GM12878 (cell line): ENCODE results near the gene ADAM10. TPM values are rescaled to one million over a fixed set of nuclear protein-coding genes. Genes with fewer than 3 reads are reported as not detected.

Experiments
- ATAC-seq: fragments of 200-7000 bp; cut with Tn5 transposase; 3 replicates; pipeline ENCODE4 v1.9.1; 2020; ENCODE audit warnings: mild to moderate bottlenecking, moderate library complexity
- BruUV-seq: library from RNA; stranded (reverse); fragments of 400-500 nt; replicated peaks from 2 replicates; lab custom pipeline; 2021; lab: Mats Ljungman, UMichigan
- CTCF ChIA-PET: fragments of 300-600 bp; sonication (Branson Sonifier 250); formaldehyde crosslinking; extraction: SDS; loops from one replicate; lab custom pipeline; 2021; ENCODE audit warnings: inconsistent platforms; lab: Yijun Ruan, JAX
- POLR2A ChIA-PET: fragments of 350-600 bp; formaldehyde crosslinking; extraction: SDS; loops from one replicate; lab custom pipeline; 2021; ENCODE audit warnings: inconsistent platforms; lab: Charles Lee
- RAD21 ChIA-PET: fragments of 300-600 bp; sonication (Branson Sonifier 250); formaldehyde crosslinking; loops from one replicate; lab custom pipeline; 2023; ENCODE audit warnings: antibody characterized with exemption; ENCODE audit not compliant: unreplicated experiment; lab: Charles Lee
- SMC1A ChIA-PET: fragments of 300-600 bp; sonication (Branson Sonifier 250); formaldehyde crosslinking; loops from one replicate; lab custom pipeline; 2023; ENCODE audit not compliant: unreplicated experiment, uncharacterized antibody; lab: Charles Lee
- DNase-seq: peaks from one replicate; pipeline ENCODE4 v3.0.0-alpha.2; 2011; ENCODE audit warnings: low read depth, low spot score
- FAIRE-seq: peaks from 3 replicates; lab custom pipeline; 2011; peaks lifted over from hg19 to GRCh38; lab: Jason Lieb, UNC
- H2AFZ ChIP-seq: 2 replicates; pipeline ENCODE4 v1.6.0; 2011; ENCODE audit warnings: low read depth, low read length, control low read depth; ENCODE audit not compliant: control insufficient read depth
- H3K27ac ChIP-seq: 2 replicates; pipeline ENCODE4 v1.5.1; 2011; ENCODE audit warnings: control low read depth; ENCODE audit not compliant: control insufficient read depth, insufficient read depth
- H3K27me3 ChIP-seq, 2 experiments: replicated peaks in 1 of 2; 2 replicates each; pipeline versions ENCODE4 v1.6.0 to v1.6.1; 2011; ENCODE audit warnings: low read length in 1 of 2; ENCODE audit not compliant: control insufficient read depth in 2 of 2, insufficient read depth in 2 of 2
- H3K36me3 ChIP-seq, 2 experiments: 2 replicates each; pipeline ENCODE4 v1.5.1; 2011; ENCODE audit warnings: low read length in 1 of 2; ENCODE audit not compliant: control insufficient read depth in 2 of 2, insufficient read depth in 2 of 2
- H3K4me1 ChIP-seq: 2 replicates; pipeline ENCODE4 v1.6.1; 2011; ENCODE audit warnings: mild to moderate bottlenecking, low read length, moderate library complexity, mixed read lengths; ENCODE audit not compliant: control insufficient read depth, insufficient read depth
- H3K4me2 ChIP-seq: 2 replicates; pipeline ENCODE4 v1.6.0; 2011; ENCODE audit warnings: control low read depth; ENCODE audit not compliant: control insufficient read depth, insufficient read depth
- H3K4me3 ChIP-seq: fragments of 200-600 bp; sonication (generic); 2 replicates; pipeline ENCODE4 v1.5.1; 2016
- H3K79me2 ChIP-seq: 2 replicates; pipeline ENCODE4 v1.6.0; 2011; ENCODE audit warnings: low read length; ENCODE audit not compliant: control insufficient read depth, insufficient read depth
- H3K9ac ChIP-seq: 2 replicates; pipeline ENCODE4 v1.8.0; 2011; ENCODE audit warnings: low read length, control low read depth, mixed read lengths; ENCODE audit not compliant: control insufficient read depth, insufficient read depth
- H3K9me3 ChIP-seq: replicated peaks from 3 replicates; pipeline ENCODE4 v1.5.1; 2011; ENCODE audit warnings: mild to moderate bottlenecking, low read length; ENCODE audit not compliant: control insufficient read depth, insufficient read depth
- H4K20me1 ChIP-seq: 2 replicates; pipeline ENCODE4 v1.6.0; 2011; ENCODE audit not compliant: control insufficient read depth, insufficient read depth
- EP300 ChIP-seq, 2 experiments: fragments of 150-350 bp in 1 of 2; IDR thresholded peaks; 2 replicates each; pipeline ENCODE4 v1.6.1; 2011 to 2012; ENCODE audit warnings: low read depth in 2 of 2, low read length in 2 of 2, borderline replicate concordance in 1 of 2, improper control_type of control experiment in 1 of 2, inconsistent platforms in 1 of 2; ENCODE audit not compliant: control insufficient read depth in 1 of 2
- EZH2 ChIP-seq: IDR thresholded peaks from 2 replicates; pipeline ENCODE4 v1.6.1; 2012; ENCODE audit warnings: low read depth, mild to moderate bottlenecking, control low read depth, inconsistent platforms, low read length, borderline replicate concordance; ENCODE audit not compliant: control insufficient read depth
- GATAD2B ChIP-seq: fragments of 450-650 bp; conservative IDR thresholded peaks from 2 replicates; pipeline ENCODE4 v1.6.1; 2017; ENCODE audit warnings: low read depth, mild to moderate bottlenecking, moderate library complexity
- NR2F1 ChIP-seq: fragments of 450-650 bp; conservative IDR thresholded peaks from 2 replicates; pipeline ENCODE4 v1.6.1; 2017; ENCODE audit warnings: mild to moderate bottlenecking
- SMAD1 ChIP-seq: fragments of 450-650 bp; IDR thresholded peaks from 2 replicates; pipeline ENCODE4 v1.6.1; 2018; ENCODE audit warnings: mild to moderate bottlenecking, low read depth; ENCODE audit not compliant: partially characterized antibody
- SREBF1 ChIP-seq: IDR thresholded peaks from 2 replicates; pipeline ENCODE4 v1.6.1; 2012; ENCODE audit warnings: mild to moderate bottlenecking, low read length
- TCF12 ChIP-seq: IDR thresholded peaks from 2 replicates; pipeline ENCODE4 v1.6.1; 2011; ENCODE audit warnings: low read depth, mild to moderate bottlenecking, low read length
- WRNIP1 ChIP-seq: IDR thresholded peaks from 2 replicates; pipeline ENCODE4 v1.6.1; 2011; ENCODE audit warnings: low read depth, low read length, improper control_type of control experiment, borderline replicate concordance
- ZZZ3 ChIP-seq: IDR thresholded peaks from 2 replicates; pipeline ENCODE4 v1.6.1; 2011; ENCODE audit warnings: low read depth; ENCODE audit not compliant: control insufficient read depth, insufficient read length
- WGBS: methylation state at CpG from one replicate; pipeline ENCODE4 v1.1.6; 2016; ENCODE audit warnings: low lambda C conversion rate; ENCODE audit not compliant: insufficient replicate concordance, insufficient coverage; ENCODE audit errors: missing lambda C conversion rate; 5-methylcytosine and 5-hydroxymethylcytosine counted together
- in situ Hi-C: fragments of 300-500 bp; cut with MboI; formaldehyde crosslinking; loops from 9 replicates; pipeline ENCODE4 v1.14.3; 2018; ENCODE audit warnings: mixed read lengths
- intact Hi-C: fragments of 100-400 bp; cut with micrococcal nuclease; formaldehyde crosslinking; loops from one replicate; pipeline ENCODE4 v1.14.2; 2022; ENCODE audit not compliant: unreplicated experiment
- polyA plus RNA-seq, 11 experiments: library from polyadenylated mRNA; depleted of rRNA in 4 of 11; unstranded in 6 of 11; stranded (reverse) in 5 of 11; fragments of >200 nt; fragmentation: Nextera tagmentation in 4 of 11; fragmentation: Illumina TruSeq in 1 of 11; extraction: Ambion mirVana in 4 of 11; extraction: Trizol in 1 of 11; gene quantifications; 1 replicate in 1 of 11; 2 replicates in 10 of 11; pipeline versions ENCODE4 v1.2.1 to v1.2.3, GENCODE V29; 2011 to 2016; ENCODE audit warnings: inconsistent platforms in 2 of 11, missing spikeins in 2 of 11, low read depth in 1 of 11
- total RNA-seq, 4 experiments: library from RNA; depleted of rRNA in 3 of 4; stranded (reverse); fragments of >200 nt in 3 of 4; fragmentation: Illumina TruSeq in 1 of 4; extraction: Trizol in 1 of 4; gene quantifications; 2 replicates each; pipeline versions ENCODE4 v1.2.1 to v1.2.3, GENCODE V29; 2013 to 2021
- TF ChIP-seq, protein P1 (sequence below): fragments of 450-650 bp; IDR thresholded peaks from 2 replicates; pipeline ENCODE4 v1.6.1; 2018; ENCODE audit warnings: mild to moderate bottlenecking, low read depth, moderate library complexity; ENCODE audit not compliant: partially characterized antibody
- TF ChIP-seq, protein P2 (sequence below): fragments of 150-350 bp; IDR thresholded peaks from 2 replicates; pipeline ENCODE4 v1.6.1; 2014; ENCODE audit warnings: mild to moderate bottlenecking, low read depth, low read length

Gene ADAM10
- total and polyA plus RNA-seq, 10 of the 15 experiments (the other 5 are each of a cell fraction or from before 2014, with no cell fraction given) = 10.0 to 88.9 (median 51.7) TPM

DNA sequence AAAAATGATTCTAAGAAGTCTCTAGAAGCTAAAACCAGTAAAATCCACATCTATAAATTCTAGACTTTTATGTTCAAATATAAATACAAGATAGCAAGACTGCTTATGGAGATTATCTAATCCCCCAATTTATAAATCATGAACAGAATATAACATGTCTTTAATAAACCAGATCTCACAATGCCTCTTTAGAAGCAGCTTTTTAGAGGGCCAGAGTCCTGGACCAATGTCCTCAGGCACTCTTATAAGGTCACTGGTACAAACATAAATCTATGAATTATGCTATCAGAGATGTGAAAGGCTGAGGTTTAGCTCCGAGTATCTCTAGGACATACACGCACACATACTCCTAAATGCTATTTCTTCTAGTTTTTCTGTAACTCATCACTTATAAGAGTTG lies 78.3 kb downstream of the ADAM10 start:
- ChIA-PET POLR2A (no interaction called here), RAD21 (no interaction called here)
- in situ Hi-C loops = no loop called here

More for the DNA sequence above, 78.3 kb downstream of the ADAM10 start:
- BruUV-seq = no TSS peak
- H3K27ac ChIP-seq = no peak overlapping the region
- no peak overlapping the region for H2AFZ ChIP-seq
- FAIRE-seq (no peak), ATAC-seq (no peak), DNase-seq (no peak)
- H3K36me3 ChIP-seq = no peaks in the 10 kb centered on the region
- CTCF ChIA-PET = interaction anchor here (1.4 to 1.7 kb wide), 2 partner anchors 53 to 443 kb away, joined by 3 to 4 read pairs; no protein-coding TSS in a partner anchor
- SMC1A ChIA-PET = interaction anchor here (1.1 to 2.1 kb wide), 2 partner anchors 11 to 72 kb away, joined by 3 to 5 read pairs; no protein-coding TSS in a partner anchor
- no peak overlapping the region for H3K4me3 ChIP-seq
- TF ChIP-seq TCF12 = no peak
- TF ChIP-seq, protein P1, sequence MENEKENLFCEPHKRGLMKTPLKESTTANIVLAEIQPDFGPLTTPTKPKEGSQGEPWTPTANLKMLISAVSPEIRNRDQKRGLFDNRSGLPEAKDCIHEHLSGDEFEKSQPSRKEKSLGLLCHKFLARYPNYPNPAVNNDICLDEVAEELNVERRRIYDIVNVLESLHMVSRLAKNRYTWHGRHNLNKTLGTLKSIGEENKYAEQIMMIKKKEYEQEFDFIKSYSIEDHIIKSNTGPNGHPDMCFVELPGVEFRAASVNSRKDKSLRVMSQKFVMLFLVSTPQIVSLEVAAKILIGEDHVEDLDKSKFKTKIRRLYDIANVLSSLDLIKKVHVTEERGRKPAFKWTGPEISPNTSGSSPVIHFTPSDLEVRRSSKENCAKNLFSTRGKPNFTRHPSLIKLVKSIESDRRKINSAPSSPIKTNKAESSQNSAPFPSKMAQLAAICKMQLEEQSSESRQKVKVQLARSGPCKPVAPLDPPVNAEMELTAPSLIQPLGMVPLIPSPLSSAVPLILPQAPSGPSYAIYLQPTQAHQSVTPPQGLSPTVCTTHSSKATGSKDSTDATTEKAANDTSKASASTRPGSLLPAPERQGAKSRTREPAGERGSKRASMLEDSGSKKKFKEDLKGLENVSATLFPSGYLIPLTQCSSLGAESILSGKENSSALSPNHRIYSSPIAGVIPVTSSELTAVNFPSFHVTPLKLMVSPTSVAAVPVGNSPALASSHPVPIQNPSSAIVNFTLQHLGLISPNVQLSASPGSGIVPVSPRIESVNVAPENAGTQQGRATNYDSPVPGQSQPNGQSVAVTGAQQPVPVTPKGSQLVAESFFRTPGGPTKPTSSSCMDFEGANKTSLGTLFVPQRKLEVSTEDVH = no peak
- no peak for TF ChIP-seq NR2F1
- TF ChIP-seq, protein P2, sequence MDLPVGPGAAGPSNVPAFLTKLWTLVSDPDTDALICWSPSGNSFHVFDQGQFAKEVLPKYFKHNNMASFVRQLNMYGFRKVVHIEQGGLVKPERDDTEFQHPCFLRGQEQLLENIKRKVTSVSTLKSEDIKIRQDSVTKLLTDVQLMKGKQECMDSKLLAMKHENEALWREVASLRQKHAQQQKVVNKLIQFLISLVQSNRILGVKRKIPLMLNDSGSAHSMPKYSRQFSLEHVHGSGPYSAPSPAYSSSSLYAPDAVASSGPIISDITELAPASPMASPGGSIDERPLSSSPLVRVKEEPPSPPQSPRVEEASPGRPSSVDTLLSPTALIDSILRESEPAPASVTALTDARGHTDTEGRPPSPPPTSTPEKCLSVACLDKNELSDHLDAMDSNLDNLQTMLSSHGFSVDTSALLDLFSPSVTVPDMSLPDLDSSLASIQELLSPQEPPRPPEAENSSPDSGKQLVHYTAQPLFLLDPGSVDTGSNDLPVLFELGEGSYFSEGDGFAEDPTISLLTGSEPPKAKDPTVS = no peak
- TF ChIP-seq GATAD2B = no peak
- no peak for TF ChIP-seq EZH2
- TF ChIP-seq SREBF1 = no peak
- no peak for TF ChIP-seq SMAD1
- TF ChIP-seq EP300 (IDR thresholded peaks at IDR 0.05; ENCODE audit: borderline replicate concordance in 1 of 2, control insufficient read depth in 1 of 2, low read depth in 2 of 2, low read length in 2 of 2) = no peak
- no peak for TF ChIP-seq WRNIP1
- TF ChIP-seq ZZZ3 = no peak
- no peaks in the 10 kb centered on the region for H4K20me1 ChIP-seq
- intact Hi-C loops = no loop called here
- WGBS = 100% methylated on average over 2 of the region's 2 CpGs
- H3K4me2 ChIP-seq = no peak overlapping the region
- no peaks in the 10 kb centered on the region; the same call in 1 of the 2 replicates for H3K79me2 ChIP-seq
- no peak overlapping the region for H3K9ac ChIP-seq
- H3K27me3 ChIP-seq = no peaks in the 10 kb centered on the region
- no peaks in the 10 kb centered on the region for H3K9me3 ChIP-seq
- no peaks in the 10 kb centered on the region for H3K4me1 ChIP-seq
